ENCODE data around the gene PRELID2.

The PRELID2 gene

DNA sequence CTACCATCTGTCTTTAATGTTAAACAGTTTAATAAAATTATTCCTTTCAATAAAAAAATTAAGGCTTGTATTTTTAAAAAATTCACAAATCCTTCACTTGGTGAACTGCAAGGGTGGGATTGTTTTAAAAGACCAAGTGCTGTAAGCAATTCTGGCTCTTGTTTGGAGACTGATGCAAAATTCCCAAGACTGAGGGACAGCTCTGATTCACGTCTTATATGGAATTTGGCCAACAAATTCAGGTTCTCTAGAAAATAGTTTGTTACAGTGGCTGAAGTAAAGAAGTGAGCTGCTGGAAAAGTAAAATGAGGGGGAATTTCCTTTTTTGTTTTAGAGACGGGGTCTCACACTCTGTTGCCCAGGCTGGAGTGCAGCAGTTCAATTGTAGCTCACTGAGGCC lies 58.3 kb downstream of the PRELID2 start:
- no peak overlapping the region for H2AFZ ChIP-seq (ENCODE audit: low read depth, low read length)
- H2BK12ac ChIP-seq (ENCODE audit: low read length in 2 of 2) = no peak overlapping the region
- H3K14ac ChIP-seq (ENCODE audit: low read length in 2 of 2) = no peak overlapping the region
- H3K79me1 ChIP-seq (replicated peaks; ENCODE audit: low read length, poor library complexity, severe bottlenecking) = peaks cover 1% of the 10 kb centered on the region
- H2BK15ac ChIP-seq (ENCODE audit: low read depth, poor library complexity, severe bottlenecking) = no peak overlapping the region
- no peak overlapping the region for H4K91ac ChIP-seq (ENCODE audit: low read length)
- 70% methylated on average over 2 of the region's 2 CpGs for WGBS
- H3K9me3 ChIP-seq (ENCODE audit: control insufficient read depth, low read length) = no peaks in the 10 kb centered on the region
- H3K36me3 ChIP-seq (ENCODE audit: control insufficient read depth in 1 of 2, insufficient read depth in 2 of 2, low read depth in 1 of 2, low read length in 2 of 2) = no peaks in the 10 kb centered on the region
- H2BK120ac ChIP-seq (ENCODE audit: low read depth, low read length) = no peak overlapping the region
- H3K27ac ChIP-seq (ENCODE audit: low read length, poor library complexity, severe bottlenecking) = no peak overlapping the region
- H2BK5ac ChIP-seq (ENCODE audit: low read depth, low read length, poor library complexity, severe bottlenecking) = no peak overlapping the region
- no peaks in the 10 kb centered on the region for H3K27me3 ChIP-seq (ENCODE audit: control insufficient read depth in 1 of 2, insufficient read depth in 1 of 2, low read length in 2 of 2)
- no peaks in the 10 kb centered on the region for H3K4me1 ChIP-seq (ENCODE audit: control insufficient read depth, insufficient read depth, low read depth, low read length)
- no peak overlapping the region for H2AK5ac ChIP-seq (ENCODE audit: low read length, severe bottlenecking)
- no peak for DNase-seq
- H3K23ac ChIP-seq (ENCODE audit: low read length in 2 of 2) = no peak overlapping the region
- no peak overlapping the region for H3K9ac ChIP-seq (ENCODE audit: low read length)
- no peak overlapping the region for H3K4me3 ChIP-seq (ENCODE audit: insufficient read depth in 1 of 2, low read depth in 1 of 2, low read length in 2 of 2)
- H3K4ac ChIP-seq (ENCODE audit: low read depth in 1 of 2, low read length in 2 of 2) = no peak overlapping the region
- no peak overlapping the region for H4K8ac ChIP-seq (ENCODE audit: low read length)
- H3K18ac ChIP-seq (ENCODE audit: low read depth in 1 of 2, low read length in 2 of 2) = peak overlapping the region in 1 of 2 experiments; percentile 51
- no peak overlapping the region for H3K4me2 ChIP-seq (ENCODE audit: low read length, poor library complexity, severe bottlenecking)

DNA sequence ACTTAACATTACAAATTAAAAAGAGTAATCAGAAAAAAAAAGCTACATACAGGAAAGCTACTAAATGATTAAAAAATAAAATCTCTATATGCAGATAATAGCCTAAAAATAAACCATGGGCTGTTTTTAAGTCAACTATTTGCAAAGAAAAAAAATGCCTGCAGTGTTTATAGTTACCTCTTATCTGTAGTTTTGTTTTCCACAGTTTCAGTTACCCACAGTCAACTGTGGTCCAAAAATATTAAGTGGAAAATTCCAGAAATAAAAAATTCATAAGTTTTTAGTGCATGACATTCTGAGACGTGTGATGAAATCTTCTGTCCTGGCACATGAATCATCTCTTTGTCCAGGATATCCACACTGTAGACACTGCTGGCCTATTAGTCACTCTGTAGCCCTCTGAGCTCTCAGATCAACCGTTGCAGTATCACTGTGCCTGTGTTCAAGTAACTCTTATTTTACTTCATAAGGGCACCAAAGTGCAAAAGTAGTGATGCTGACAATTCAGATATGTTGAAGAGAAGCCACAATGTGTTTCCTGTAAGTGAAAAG lies 59.2 kb downstream of the PRELID2 start:
- no peaks in the 10 kb centered on the region for H3K27me3 ChIP-seq (ENCODE audit: control insufficient read depth in 1 of 2, insufficient read depth in 1 of 2, low read length in 2 of 2)
- no peak overlapping the region for H2BK15ac ChIP-seq (ENCODE audit: low read depth, poor library complexity, severe bottlenecking)
- no peak overlapping the region for H2BK5ac ChIP-seq (ENCODE audit: low read depth, low read length, poor library complexity, severe bottlenecking)
- no peak overlapping the region for H2AK5ac ChIP-seq (ENCODE audit: low read length, severe bottlenecking)
- H3K27ac ChIP-seq (ENCODE audit: low read length, poor library complexity, severe bottlenecking) = peak overlapping the region; percentile 22
- no peak overlapping the region for H3K4ac ChIP-seq (ENCODE audit: low read depth in 1 of 2, low read length in 2 of 2)
- no peaks in the 10 kb centered on the region for H3K9me3 ChIP-seq (ENCODE audit: control insufficient read depth, low read length)
- H2AFZ ChIP-seq (ENCODE audit: low read depth, low read length) = no peak overlapping the region
- no peaks in the 10 kb centered on the region for H3K4me1 ChIP-seq (ENCODE audit: control insufficient read depth, insufficient read depth, low read depth, low read length)
- H4K8ac ChIP-seq (ENCODE audit: low read length) = no peak overlapping the region
- H3K79me1 ChIP-seq (replicated peaks; ENCODE audit: low read length, poor library complexity, severe bottlenecking) = peaks cover 1% of the 10 kb centered on the region
- peak overlapping the region in 1 of 2 experiments; percentile 20 for H3K4me3 ChIP-seq (ENCODE audit: insufficient read depth in 1 of 2, low read depth in 1 of 2, low read length in 2 of 2)
- no peak overlapping the region for H3K4me2 ChIP-seq (ENCODE audit: low read length, poor library complexity, severe bottlenecking)
- no peak overlapping the region for H2BK120ac ChIP-seq (ENCODE audit: low read depth, low read length)
- H4K91ac ChIP-seq (ENCODE audit: low read length) = no peak overlapping the region
- DNase-seq = peak; percentile 89
- H2BK12ac ChIP-seq (ENCODE audit: low read length in 2 of 2) = no peak overlapping the region
- H3K36me3 ChIP-seq (ENCODE audit: control insufficient read depth in 1 of 2, insufficient read depth in 2 of 2, low read depth in 1 of 2, low read length in 2 of 2) = no peaks in the 10 kb centered on the region
- H3K23ac ChIP-seq (ENCODE audit: low read length in 2 of 2) = no peak overlapping the region
- peak overlapping the region; percentile 77 for H3K9ac ChIP-seq (ENCODE audit: low read length)
- H3K18ac ChIP-seq (ENCODE audit: low read depth in 1 of 2, low read length in 2 of 2) = no peak overlapping the region
- WGBS = 0% methylated on average over 1 of the region's 2 CpGs
- H3K14ac ChIP-seq (ENCODE audit: low read length in 2 of 2) = no peak overlapping the region

DNA sequence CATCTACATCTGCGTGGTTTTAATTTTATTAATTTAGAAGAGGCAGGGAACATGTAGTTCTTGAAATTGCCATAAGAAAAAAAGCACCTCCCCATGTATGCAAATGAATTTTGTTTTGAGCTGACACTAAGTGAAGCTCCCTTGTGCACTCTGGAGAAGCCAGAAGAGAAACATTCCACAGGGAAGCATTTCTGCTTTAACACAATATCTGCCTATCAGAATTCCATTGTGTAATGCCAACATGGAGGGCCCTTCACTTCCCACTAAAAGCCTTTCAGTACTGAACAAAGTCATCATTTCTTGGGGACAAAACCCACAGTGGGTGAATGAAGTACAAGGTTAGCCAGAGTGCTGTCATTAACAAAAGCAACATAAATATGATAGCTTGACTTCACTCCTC lies 59.7 kb downstream of the PRELID2 start:
- peak overlapping the region; percentile 47 for H3K27ac ChIP-seq (ENCODE audit: low read length, poor library complexity, severe bottlenecking)
- no peak overlapping the region for H3K18ac ChIP-seq (ENCODE audit: low read depth in 1 of 2, low read length in 2 of 2)
- peaks cover 1% of the 10 kb centered on the region for H3K79me1 ChIP-seq (replicated peaks; ENCODE audit: low read length, poor library complexity, severe bottlenecking)
- no peak overlapping the region for H2BK12ac ChIP-seq (ENCODE audit: low read length in 2 of 2)
- H3K4me1 ChIP-seq (ENCODE audit: control insufficient read depth, insufficient read depth, low read depth, low read length) = no peaks in the 10 kb centered on the region
- no peak overlapping the region for H3K4me3 ChIP-seq (ENCODE audit: insufficient read depth in 1 of 2, low read depth in 1 of 2, low read length in 2 of 2)
- H3K27me3 ChIP-seq (ENCODE audit: control insufficient read depth in 1 of 2, insufficient read depth in 1 of 2, low read length in 2 of 2) = no peaks in the 10 kb centered on the region
- H2AK5ac ChIP-seq (ENCODE audit: low read length, severe bottlenecking) = no peak overlapping the region
- peak overlapping the region; percentile 77 for H3K9ac ChIP-seq (ENCODE audit: low read length)
- DNase-seq = peak; percentile 40
- H4K8ac ChIP-seq (ENCODE audit: low read length) = no peak overlapping the region
- H3K14ac ChIP-seq (ENCODE audit: low read length in 2 of 2) = no peak overlapping the region
- no peak overlapping the region for H2BK120ac ChIP-seq (ENCODE audit: low read depth, low read length)
- no peak overlapping the region for H3K4ac ChIP-seq (ENCODE audit: low read depth in 1 of 2, low read length in 2 of 2)
- no peak overlapping the region for H2BK15ac ChIP-seq (ENCODE audit: low read depth, poor library complexity, severe bottlenecking)
- H2AFZ ChIP-seq (ENCODE audit: low read depth, low read length) = no peak overlapping the region
- H3K36me3 ChIP-seq (ENCODE audit: control insufficient read depth in 1 of 2, insufficient read depth in 2 of 2, low read depth in 1 of 2, low read length in 2 of 2) = no peaks in the 10 kb centered on the region
- no peak overlapping the region for H4K91ac ChIP-seq (ENCODE audit: low read length)
- H2BK5ac ChIP-seq (ENCODE audit: low read depth, low read length, poor library complexity, severe bottlenecking) = no peak overlapping the region
- no peak overlapping the region for H3K4me2 ChIP-seq (ENCODE audit: low read length, poor library complexity, severe bottlenecking)
- WGBS = no CpG with 5 or more reads among the region's 1 CpG
- H3K23ac ChIP-seq (ENCODE audit: low read length in 2 of 2) = no peak overlapping the region
- H3K9me3 ChIP-seq (ENCODE audit: control insufficient read depth, low read length) = no peaks in the 10 kb centered on the region

DNA sequence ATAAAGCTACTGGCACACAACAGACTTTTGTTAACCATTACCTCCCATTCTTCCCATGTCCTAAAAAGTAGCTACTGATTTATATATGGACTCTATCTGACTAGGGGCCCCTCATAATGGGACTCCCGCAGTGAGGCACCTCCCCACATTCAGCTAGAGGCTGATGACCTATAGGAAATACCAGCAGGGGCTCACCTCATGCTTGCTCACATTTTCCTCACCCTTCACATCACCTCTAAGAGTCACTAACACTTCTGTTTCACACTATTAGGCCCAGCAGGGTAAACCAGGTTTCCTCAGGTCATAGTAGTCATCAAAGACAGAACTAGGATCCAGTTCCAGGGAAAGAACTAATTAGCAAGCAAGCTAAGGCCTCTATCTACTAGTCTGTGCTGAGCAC lies 60.7 kb downstream of the PRELID2 start:
- Histone ChIP-seq H3K27ac (ENCODE audit: low read length, poor library complexity, severe bottlenecking) (no peak overlapping the region), H3K18ac (ENCODE audit: low read depth in 1 of 2, low read length in 2 of 2) (no peak overlapping the region), H3K79me1 (replicated peaks; ENCODE audit: low read length, poor library complexity, severe bottlenecking) (peaks cover 1% of the 10 kb centered on the region), H2BK5ac (ENCODE audit: low read depth, low read length, poor library complexity, severe bottlenecking) (no peak overlapping the region), H3K4me3 (ENCODE audit: insufficient read depth in 1 of 2, low read depth in 1 of 2, low read length in 2 of 2) (no peak overlapping the region), H2AFZ (ENCODE audit: low read depth, low read length) (no peak overlapping the region), H3K9ac (ENCODE audit: low read length) (no peak overlapping the region), H3K27me3 (ENCODE audit: control insufficient read depth in 1 of 2, insufficient read depth in 1 of 2, low read length in 2 of 2) (no peaks in the 10 kb centered on the region), H2BK120ac (ENCODE audit: low read depth, low read length) (no peak overlapping the region), H3K23ac (ENCODE audit: low read length in 2 of 2) (no peak overlapping the region), H2BK15ac (ENCODE audit: low read depth, poor library complexity, severe bottlenecking) (no peak overlapping the region), H3K14ac (ENCODE audit: low read length in 2 of 2) (no peak overlapping the region), H3K4me2 (ENCODE audit: low read length, poor library complexity, severe bottlenecking) (peak overlapping the region; percentile 11), H3K4ac (ENCODE audit: low read depth in 1 of 2, low read length in 2 of 2) (no peak overlapping the region), H3K36me3 (ENCODE audit: control insufficient read depth in 1 of 2, insufficient read depth in 2 of 2, low read depth in 1 of 2, low read length in 2 of 2) (no peaks in the 10 kb centered on the region), H4K91ac (ENCODE audit: low read length) (no peak overlapping the region), H2AK5ac (ENCODE audit: low read length, severe bottlenecking) (no peak overlapping the region), H3K4me1 (ENCODE audit: control insufficient read depth, insufficient read depth, low read depth, low read length) (no peaks in the 10 kb centered on the region), H3K9me3 (ENCODE audit: control insufficient read depth, low read length) (no peaks in the 10 kb centered on the region), H4K8ac (ENCODE audit: low read length) (no peak overlapping the region), H2BK12ac (ENCODE audit: low read length in 2 of 2) (no peak overlapping the region)
- WGBS = 94% methylated on average over 1 of the region's 1 CpG
- no peak for DNase-seq

All from mesenchymal stem cell (in vitro differentiated cells and primary cell).